K562 (cell line): ENCODE results near the gene BACE2. TPM values are rescaled to one million over a fixed set of nuclear protein-coding genes. Genes with fewer than 3 reads are reported as not detected.

Experiments used
- ATAC-seq: fragments of 200-7000 bp; cut with Tn5 transposase; 3 replicates; pipeline ENCODE4 v1.9.1; 2020; ENCODE audit warnings: moderate library complexity
- BruUV-seq: library from RNA; stranded (reverse); fragments of 400-500 nt; replicated peaks from 2 replicates; lab custom pipeline; 2021; lab: Mats Ljungman, UMichigan
- CTCF ChIA-PET: fragments of 300-600 bp; formaldehyde crosslinking; extraction: SDS; loops from one replicate; lab custom pipeline; 2021; ENCODE audit warnings: low intra/inter-chr PET ratio; lab: Yijun Ruan, JAX
- POLR2A ChIA-PET: fragments of 300-600, 350-650 bp; sonication (Branson Sonifier 250); formaldehyde crosslinking; extraction: SDS; loops from one replicate; lab custom pipeline; 2021; ENCODE audit warnings: antibody characterized with exemption, inconsistent platforms; lab: Yijun Ruan, JAX
- DNase-seq, 4 experiments: peaks; one replicate each; pipeline versions ENCODE4 v3.0.0 to v3.0.0-alpha.2; 2011 to 2018; ENCODE audit warnings: low spot score in 3 of 4, mixed read lengths in 3 of 4; ENCODE audit errors: extremely low read depth in 1 of 4
- FAIRE-seq: peaks from 2 replicates; lab custom pipeline; 2011; peaks lifted over from hg19 to GRCh38; lab: Jason Lieb, UNC
- H2AFZ ChIP-seq: 2 replicates; pipeline ENCODE4 v1.6.0; 2011; ENCODE audit warnings: low read depth, low read length, control low read depth, inconsistent platforms
- H3K27ac ChIP-seq: fragments of 200-600 bp; 3 replicates; pipeline ENCODE4 v1.8.0; 2011; ENCODE audit warnings: low read depth, mild to moderate bottlenecking, control low read depth, inconsistent platforms, low read length, moderate library complexity, mixed read lengths; ENCODE audit errors: extremely low read depth
- H3K27me3 ChIP-seq, 2 experiments: fragments of 300-600 bp in 1 of 2; 2 replicates in 1 of 2; 3 replicates in 1 of 2; pipeline versions ENCODE4 v1.6.0 to v1.8.0; 2011; ENCODE audit warnings: inconsistent platforms in 2 of 2, low read length in 2 of 2, mild to moderate bottlenecking in 1 of 2, mixed read lengths in 1 of 2, moderate library complexity in 1 of 2; ENCODE audit not compliant: control insufficient read depth in 2 of 2, insufficient read depth in 2 of 2
- H3K36me3 ChIP-seq: fragments of 300-600 bp; 3 replicates; pipeline ENCODE4 v1.8.0; 2011; ENCODE audit warnings: mild to moderate bottlenecking, low read length, inconsistent platforms; ENCODE audit not compliant: control insufficient read depth, insufficient read depth
- H3K4me1 ChIP-seq, 2 experiments: fragments of 200-600 bp in 1 of 2; replicated peaks in 1 of 2; 2 replicates in 1 of 2; 3 replicates in 1 of 2; pipeline versions ENCODE4 v1.5.1 to v1.8.0; 2011; ENCODE audit warnings: inconsistent platforms in 2 of 2, low read length in 2 of 2, mild to moderate bottlenecking in 1 of 2, mixed read lengths in 1 of 2, moderate library complexity in 1 of 2; ENCODE audit not compliant: control insufficient read depth in 2 of 2, insufficient read depth in 2 of 2
- H3K4me2 ChIP-seq: 2 replicates; pipeline ENCODE4 v1.6.1; 2011; ENCODE audit warnings: low read length, control low read depth, inconsistent platforms, mixed read lengths; ENCODE audit not compliant: insufficient read depth
- H3K4me3 ChIP-seq: fragments of 200-600 bp; sonication (generic), shearing (Covaris generic); 2 replicates; pipeline ENCODE4 v1.5.1; 2016; ENCODE audit warnings: control low read depth, inconsistent platforms
- H3K79me2 ChIP-seq: fragments of 200-600 bp; 3 replicates; pipeline ENCODE4 v1.8.0; 2011; ENCODE audit warnings: low read length, inconsistent platforms; ENCODE audit not compliant: control insufficient read depth, insufficient read depth
- H3K9ac ChIP-seq, 2 experiments: 2 replicates each; pipeline versions ENCODE4 v1.6.0 to v1.6.1; 2011; ENCODE audit warnings: low read depth in 2 of 2, low read length in 2 of 2, control low read depth in 1 of 2, inconsistent platforms in 1 of 2, mild to moderate bottlenecking in 1 of 2, mixed read lengths in 1 of 2; ENCODE audit not compliant: insufficient read depth in 1 of 2
- H3K9me1 ChIP-seq: one replicate; pipeline ENCODE4 v1.6.0; 2011; ENCODE audit warnings: inconsistent platforms, mild to moderate bottlenecking, low read length, moderate library complexity; ENCODE audit not compliant: control insufficient read depth, insufficient read depth
- H3K9me3 ChIP-seq: replicated peaks from 2 replicates; pipeline ENCODE4 v1.5.1; 2011; ENCODE audit warnings: low read depth, low read length, inconsistent platforms; ENCODE audit not compliant: control insufficient read depth, insufficient read depth
- H4K20me1 ChIP-seq: replicated peaks from 2 replicates; pipeline ENCODE4 v1.6.1; 2011; ENCODE audit warnings: low read length, inconsistent platforms, mixed read lengths; ENCODE audit not compliant: control insufficient read depth, insufficient read depth
- DLX4 ChIP-seq: fragments of 250-450 bp; sonication (Bioruptor Pico); IDR thresholded peaks from 2 replicates; pipeline ENCODE4 v1.6.1; 2021; ENCODE audit warnings: mild to moderate bottlenecking
- GTF3C2 ChIP-seq: IDR thresholded peaks from 3 replicates; pipeline ENCODE4 v1.6.1; 2011; ENCODE audit warnings: borderline replicate concordance, mild to moderate bottlenecking, moderate library complexity; ENCODE audit not compliant: insufficient read length; ENCODE audit errors: extremely low read depth
- ILK ChIP-seq: fragments of 450-650 bp; IDR thresholded peaks from 2 replicates; pipeline ENCODE4 v1.6.1; 2016; ENCODE audit warnings: missing genetic modification characterization, low read depth, mild to moderate bottlenecking, missing compliant biosample characterization, moderate library complexity, borderline replicate concordance
- NCOA2 ChIP-seq, 2 experiments: fragments of 450-650 bp; IDR thresholded peaks; 2 replicates each; pipeline ENCODE4 v1.6.1; 2018; ENCODE audit warnings: mild to moderate bottlenecking in 2 of 2, moderate library complexity in 1 of 2; ENCODE audit not compliant: partially characterized antibody in 2 of 2
- NR3C1 ChIP-seq: sonication (generic); formaldehyde crosslinking; IDR thresholded peaks from 2 replicates; pipeline ENCODE4 v1.8.1; 2022; ENCODE audit warnings: missing genetic modification reagents
- OTX1 ChIP-seq: fragments of 450-650 bp; formaldehyde crosslinking; IDR thresholded peaks from 2 replicates; pipeline ENCODE4 v1.4.0; 2022; ENCODE audit warnings: mild to moderate bottlenecking
- PTRF ChIP-seq: fragments of 450-650 bp; IDR thresholded peaks from 2 replicates; pipeline ENCODE4 v1.6.1; 2016; ENCODE audit warnings: mild to moderate bottlenecking, missing genetic modification characterization, missing compliant biosample characterization
- REST ChIP-seq, 2 experiments: fragments of 450-650 bp; formaldehyde crosslinking in 1 of 2; IDR thresholded peaks; 2 replicates each; pipeline versions ENCODE4 v1.4.0 to v1.6.1; 2014 to 2020; ENCODE audit warnings: mild to moderate bottlenecking in 2 of 2, borderline replicate concordance in 1 of 2, low read depth in 1 of 2
- SPI1 ChIP-seq: IDR thresholded peaks from 2 replicates; pipeline ENCODE4 v1.6.1; 2011; ENCODE audit warnings: low read depth, low read length, control low read depth, borderline replicate concordance
- TEAD1 ChIP-seq, 2 experiments: fragments of 450-650 bp in 1 of 2; sonication (generic) in 1 of 2; formaldehyde crosslinking; IDR thresholded peaks; 2 replicates each; pipeline versions ENCODE4 v1.4.0 to v1.8.0; 2020 to 2022; ENCODE audit warnings: mild to moderate bottlenecking in 2 of 2, missing genetic modification reagents in 1 of 2
- U2AF2 ChIP-seq: fragments of 200-400 bp; formaldehyde crosslinking; optimal IDR thresholded peaks from 2 replicates; pipeline ENCODE3; 2017; ENCODE audit warnings: low read depth, mild to moderate bottlenecking, low read length
- WGBS: fragments of 100-300 bp; shearing (Covaris generic); methylation state at CpG from one replicate; pipeline ENCODE4 v1.1.6; 2016; ENCODE audit warnings: low coverage, mixed read lengths; ENCODE audit not compliant: insufficient coverage; ENCODE audit errors: missing lambda C conversion rate; 5-methylcytosine and 5-hydroxymethylcytosine counted together
- in situ Hi-C: fragments of 300-500 bp; cut with MboI; formaldehyde crosslinking; loops from 4 replicates; pipeline ENCODE4 v1.15.0; 2018; ENCODE audit warnings: inconsistent platforms, mixed read lengths
- intact Hi-C: fragments of 100-400 bp; cut with micrococcal nuclease; formaldehyde crosslinking; loops from 2 replicates; pipeline ENCODE4 v1.14.2; 2022
- polyA plus RNA-seq, 8 experiments: library from polyadenylated mRNA; depleted of rRNA in 4 of 8; stranded (reverse) in 5 of 8; unstranded in 3 of 8; fragments of >200 nt; fragmentation: Nextera tagmentation in 2 of 8; fragmentation: Illumina TruSeq in 1 of 8; extraction: Ambion mirVana in 2 of 8; extraction: Trizol in 1 of 8; gene quantifications; 2 replicates each; pipeline versions ENCODE4 v1.2.1 to v1.2.3, GENCODE V29; 2011 to 2014; ENCODE audit warnings: inconsistent platforms in 1 of 8, missing spikeins in 1 of 8
- total RNA-seq, 7 experiments: library from RNA; depleted of rRNA in 6 of 7; stranded (reverse); fragments of >200 nt in 6 of 7; fragmentation: Illumina TruSeq in 2 of 7; extraction: Trizol in 2 of 7; gene quantifications; 2 replicates each; pipeline versions ENCODE4 v1.2.1 to v1.2.3, GENCODE V29; 2011 to 2021; ENCODE audit warnings: low replicate concordance in 1 of 7

The BACE2 gene
- total and polyA plus RNA-seq, 9 of the 15 experiments (the other 6 are each of a cell fraction or from before 2014, with no cell fraction given) = 0.05 to 0.24 (median 0.15) TPM; not detected in 2

- ChIA-PET CTCF (no interaction called here), POLR2A (interaction anchor here (0.6 kb wide), 1 partner anchor 27 kb away, joined by 3 read pairs; no protein-coding TSS in a partner anchor)
- Histone ChIP-seq H3K9ac (no peak overlapping the region), H3K36me3 (no peaks in the 10 kb centered on the region), H3K9me3 (no peaks in the 10 kb centered on the region), H3K79me2 (no peaks in the 10 kb centered on the region), H4K20me1 (peaks cover 14% of the 10 kb centered on the region; the same call in 1 of the 2 replicates), H2AFZ (no peak overlapping the region), H3K4me2 (no peak overlapping the region), H3K27me3 (peaks cover 2 to 12% of the 10 kb centered on the region in 2 experiments; a peak in 3 of 5 replicates), H3K4me1 (no peaks in the 10 kb centered on the region), H3K27ac (no peak overlapping the region), H3K9me1 (no peaks in the 10 kb centered on the region), H3K4me3 (no peak overlapping the region)
- FAIRE-seq = no peak
- WGBS = 0% methylated on average over 8 of the region's 10 CpGs
- in situ Hi-C loops = no loop called here
- no TSS peak for BruUV-seq
- DNase-seq = no peak
- ATAC-seq = no peak
- intact Hi-C loops = no loop called here
- TF ChIP-seq REST (IDR thresholded peaks at IDR 0.05; ENCODE audit: borderline replicate concordance) = no peak
- no peak for TF ChIP-seq REST (CRISPR knock-in tag; IDR thresholded peaks at IDR 0.05; ENCODE audit: low read depth)
- no peak for TF ChIP-seq PTRF (tag)
- no peak for TF ChIP-seq TEAD1 (CRISPR knock-in tag; IDR thresholded peaks at IDR 0.05)
- no peak for TF ChIP-seq DLX4 (CRISPR knock-in tag)
- no peak for TF ChIP-seq OTX1
- no peak for TF ChIP-seq U2AF2
- TF ChIP-seq NCOA2 (IDR thresholded peaks at IDR 0.05; ENCODE audit: partially characterized antibody in 2 of 2) = no peak
- TF ChIP-seq GTF3C2 = no peak
- TF ChIP-seq NR3C1 (CRISPR knock-in tag) = no peak
- TF ChIP-seq SPI1 = no peak
- no peak for TF ChIP-seq ILK
Measured at GRCh38 chr21:41199123-41199522, 31.2 kb downstream of the BACE2 start.
